GM12878 (cell line): Measurements from ENCODE around the gene STYXL2. TPM values are rescaled to one million over a fixed set of nuclear protein-coding genes. Genes with fewer than 3 reads are reported as not detected.

ENCODE experiments used
- ASH2L ChIP-seq: fragments of 300-600, 200-600 bp; sonication (generic); IDR thresholded peaks from 2 replicates; pipeline ENCODE4 v1.6.1; 2017; ENCODE audit warnings: low read depth, mild to moderate bottlenecking, borderline replicate concordance
- CHD1 ChIP-seq: IDR thresholded peaks from 2 replicates; pipeline ENCODE4 v1.6.1; 2012; ENCODE audit warnings: low read depth, low read length, improper control_type of control experiment
- DPF2 ChIP-seq: fragments of 450-650 bp; IDR thresholded peaks from 2 replicates; pipeline ENCODE4 v1.6.1; 2017; ENCODE audit warnings: mild to moderate bottlenecking
- MEF2B ChIP-seq: fragments of 450-650 bp; IDR thresholded peaks from 2 replicates; pipeline ENCODE4 v1.6.1; 2018; ENCODE audit warnings: mild to moderate bottlenecking, moderate library complexity; ENCODE audit not compliant: partially characterized antibody, poor library complexity, severe bottlenecking
- NFIC ChIP-seq: IDR thresholded peaks from 2 replicates; pipeline ENCODE4 v1.6.1; 2012; ENCODE audit warnings: low read depth, mild to moderate bottlenecking, inconsistent platforms, low read length, moderate library complexity
- NFYB ChIP-seq: IDR thresholded peaks from 2 replicates; pipeline ENCODE4 v1.6.1; 2011; ENCODE audit warnings: low read depth, mild to moderate bottlenecking, low read length, improper control_type of control experiment, moderate library complexity; ENCODE audit not compliant: insufficient read depth
- POLR2AphosphoS2 ChIP-seq: IDR thresholded peaks from 2 replicates; pipeline ENCODE4 v1.6.1; 2011; ENCODE audit warnings: low read depth, mild to moderate bottlenecking, low read length, improper control_type of control experiment, moderate library complexity
- RAD51 ChIP-seq: fragments of 450-650 bp; IDR thresholded peaks from 2 replicates; pipeline ENCODE4 v1.6.1; 2016; ENCODE audit warnings: moderate library complexity, mild to moderate bottlenecking, inconsistent platforms
- SMAD1 ChIP-seq: fragments of 450-650 bp; IDR thresholded peaks from 2 replicates; pipeline ENCODE4 v1.6.1; 2018; ENCODE audit warnings: mild to moderate bottlenecking, low read depth; ENCODE audit not compliant: partially characterized antibody
- SMAD5 ChIP-seq: IDR thresholded peaks from 2 replicates; pipeline ENCODE4 v1.6.1; 2016; ENCODE audit warnings: antibody characterized with exemption, low read depth
- SMC3 ChIP-seq: IDR thresholded peaks from 2 replicates; pipeline ENCODE4 v1.6.1; 2011; ENCODE audit warnings: low read length, improper control_type of control experiment, borderline replicate concordance
- SREBF1 ChIP-seq: IDR thresholded peaks from 2 replicates; pipeline ENCODE4 v1.6.1; 2012; ENCODE audit warnings: mild to moderate bottlenecking, low read length
- polyA plus RNA-seq, 11 experiments: library from polyadenylated mRNA; depleted of rRNA in 4 of 11; unstranded in 6 of 11; stranded (reverse) in 5 of 11; fragments of >200 nt; fragmentation: Nextera tagmentation in 4 of 11; fragmentation: Illumina TruSeq in 1 of 11; extraction: Ambion mirVana in 4 of 11; extraction: Trizol in 1 of 11; gene quantifications; 1 replicate in 1 of 11; 2 replicates in 10 of 11; pipeline versions ENCODE4 v1.2.1 to v1.2.3, GENCODE V29; 2011 to 2016; ENCODE audit warnings: inconsistent platforms in 2 of 11, missing spikeins in 2 of 11, low read depth in 1 of 11
- total RNA-seq, 4 experiments: library from RNA; depleted of rRNA in 3 of 4; stranded (reverse); fragments of >200 nt in 3 of 4; fragmentation: Illumina TruSeq in 1 of 4; extraction: Trizol in 1 of 4; gene quantifications; 2 replicates each; pipeline versions ENCODE4 v1.2.1 to v1.2.3, GENCODE V29; 2013 to 2021
- TF ChIP-seq, protein P1 (sequence below): fragments of 450-650 bp; formaldehyde crosslinking; IDR thresholded peaks from 2 replicates; pipeline ENCODE4 v1.4.0; 2020; ENCODE audit warnings: mild to moderate bottlenecking, moderate library complexity
- TF ChIP-seq, protein P2 (sequence below): fragments of 450-650 bp; IDR thresholded peaks from 2 replicates; pipeline ENCODE4 v1.6.1; 2018; ENCODE audit warnings: mild to moderate bottlenecking, low read depth, moderate library complexity; ENCODE audit not compliant: partially characterized antibody

The STYXL2 gene
- total and polyA plus RNA-seq, 10 of the 15 experiments (the other 5 are each of a cell fraction or from before 2014, with no cell fraction given): under 0.01 to 0.08 (median 0.03) TPM; not detected in 7

DNA sequence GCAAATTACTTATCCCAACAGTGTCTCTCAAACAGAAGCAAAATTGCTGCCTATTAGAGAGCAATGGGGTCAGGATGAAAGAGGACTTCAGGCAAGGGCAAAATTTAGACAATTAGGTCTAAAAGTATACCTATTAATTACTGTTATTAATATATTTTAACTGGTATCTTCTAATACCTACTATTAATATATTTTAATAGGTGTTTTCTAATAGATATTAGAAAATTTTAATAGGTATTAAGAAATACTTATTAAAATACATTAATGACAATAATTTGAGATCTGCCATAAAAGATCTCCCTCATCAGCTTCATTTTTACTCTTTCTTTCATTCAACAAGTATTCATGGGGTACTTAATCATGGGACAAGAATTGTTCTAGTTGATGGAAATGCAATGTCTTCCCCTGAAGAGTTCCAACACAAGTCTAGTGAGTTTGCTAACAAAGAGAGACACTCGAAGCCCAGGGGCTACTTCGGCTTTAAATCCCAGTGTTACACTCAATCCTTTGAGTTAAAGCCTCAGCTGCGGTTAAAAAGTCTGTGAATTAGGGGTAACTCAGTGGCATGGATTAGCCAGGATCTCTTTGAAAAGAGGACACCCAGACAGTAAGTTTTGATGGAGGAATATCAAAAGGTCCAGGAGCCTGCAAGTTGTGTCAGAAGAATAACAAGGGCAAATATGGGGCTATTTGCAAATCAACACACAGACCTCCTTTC is 44.1 kb downstream of the STYXL2 start (continued):
- TF ChIP-seq, protein P1, sequence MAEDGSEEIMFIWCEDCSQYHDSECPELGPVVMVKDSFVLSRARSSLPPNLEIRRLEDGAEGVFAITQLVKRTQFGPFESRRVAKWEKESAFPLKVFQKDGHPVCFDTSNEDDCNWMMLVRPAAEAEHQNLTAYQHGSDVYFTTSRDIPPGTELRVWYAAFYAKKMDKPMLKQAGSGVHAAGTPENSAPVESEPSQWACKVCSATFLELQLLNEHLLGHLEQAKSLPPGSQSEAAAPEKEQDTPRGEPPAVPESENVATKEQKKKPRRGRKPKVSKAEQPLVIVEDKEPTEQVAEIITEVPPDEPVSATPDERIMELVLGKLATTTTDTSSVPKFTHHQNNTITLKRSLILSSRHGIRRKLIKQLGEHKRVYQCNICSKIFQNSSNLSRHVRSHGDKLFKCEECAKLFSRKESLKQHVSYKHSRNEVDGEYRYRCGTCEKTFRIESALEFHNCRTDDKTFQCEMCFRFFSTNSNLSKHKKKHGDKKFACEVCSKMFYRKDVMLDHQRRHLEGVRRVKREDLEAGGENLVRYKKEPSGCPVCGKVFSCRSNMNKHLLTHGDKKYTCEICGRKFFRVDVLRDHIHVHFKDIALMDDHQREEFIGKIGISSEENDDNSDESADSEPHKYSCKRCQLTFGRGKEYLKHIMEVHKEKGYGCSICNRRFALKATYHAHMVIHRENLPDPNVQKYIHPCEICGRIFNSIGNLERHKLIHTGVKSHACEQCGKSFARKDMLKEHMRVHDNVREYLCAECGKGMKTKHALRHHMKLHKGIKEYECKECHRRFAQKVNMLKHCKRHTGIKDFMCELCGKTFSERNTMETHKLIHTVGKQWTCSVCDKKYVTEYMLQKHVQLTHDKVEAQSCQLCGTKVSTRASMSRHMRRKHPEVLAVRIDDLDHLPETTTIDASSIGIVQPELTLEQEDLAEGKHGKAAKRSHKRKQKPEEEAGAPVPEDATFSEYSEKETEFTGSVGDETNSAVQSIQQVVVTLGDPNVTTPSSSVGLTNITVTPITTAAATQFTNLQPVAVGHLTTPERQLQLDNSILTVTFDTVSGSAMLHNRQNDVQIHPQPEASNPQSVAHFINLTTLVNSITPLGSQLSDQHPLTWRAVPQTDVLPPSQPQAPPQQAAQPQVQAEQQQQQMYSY (CRISPR knock-in tag): no peak
- TF ChIP-seq DPF2: no peak
- TF ChIP-seq MEF2B: no peak
- no peak for TF ChIP-seq CHD1
- TF ChIP-seq NFYB: no peak
- TF ChIP-seq ASH2L: no peak
- no peak for TF ChIP-seq SMC3
- no peak for TF ChIP-seq POLR2AphosphoS2
- no peak for TF ChIP-seq SMAD5
- TF ChIP-seq SMAD1: no peak
- no peak for TF ChIP-seq NFIC
- TF ChIP-seq RAD51: no peak
- TF ChIP-seq SREBF1: no peak
- TF ChIP-seq, protein P2, sequence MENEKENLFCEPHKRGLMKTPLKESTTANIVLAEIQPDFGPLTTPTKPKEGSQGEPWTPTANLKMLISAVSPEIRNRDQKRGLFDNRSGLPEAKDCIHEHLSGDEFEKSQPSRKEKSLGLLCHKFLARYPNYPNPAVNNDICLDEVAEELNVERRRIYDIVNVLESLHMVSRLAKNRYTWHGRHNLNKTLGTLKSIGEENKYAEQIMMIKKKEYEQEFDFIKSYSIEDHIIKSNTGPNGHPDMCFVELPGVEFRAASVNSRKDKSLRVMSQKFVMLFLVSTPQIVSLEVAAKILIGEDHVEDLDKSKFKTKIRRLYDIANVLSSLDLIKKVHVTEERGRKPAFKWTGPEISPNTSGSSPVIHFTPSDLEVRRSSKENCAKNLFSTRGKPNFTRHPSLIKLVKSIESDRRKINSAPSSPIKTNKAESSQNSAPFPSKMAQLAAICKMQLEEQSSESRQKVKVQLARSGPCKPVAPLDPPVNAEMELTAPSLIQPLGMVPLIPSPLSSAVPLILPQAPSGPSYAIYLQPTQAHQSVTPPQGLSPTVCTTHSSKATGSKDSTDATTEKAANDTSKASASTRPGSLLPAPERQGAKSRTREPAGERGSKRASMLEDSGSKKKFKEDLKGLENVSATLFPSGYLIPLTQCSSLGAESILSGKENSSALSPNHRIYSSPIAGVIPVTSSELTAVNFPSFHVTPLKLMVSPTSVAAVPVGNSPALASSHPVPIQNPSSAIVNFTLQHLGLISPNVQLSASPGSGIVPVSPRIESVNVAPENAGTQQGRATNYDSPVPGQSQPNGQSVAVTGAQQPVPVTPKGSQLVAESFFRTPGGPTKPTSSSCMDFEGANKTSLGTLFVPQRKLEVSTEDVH: no peak
